G401 (cell line): ENCODE results near the gene TEKT2. TPM values are rescaled to one million over a fixed set of nuclear protein-coding genes. Genes with fewer than 3 reads are reported as not detected.

Experiments used
- DNase-seq: peaks from one replicate; pipeline ENCODE4 v3.0.0-alpha.2; 2015; ENCODE audit warnings: low spot score
- in situ Hi-C: cut with HindIII; loops from 2 replicates; pipeline ENCODE4 v1.10.0; 2016; ENCODE audit warnings: low sequenced_read_pairs, mixed read lengths
- total RNA-seq: library from RNA; depleted of rRNA; stranded (reverse); fragments of >200 nt; shearing (Covaris generic); gene quantifications from 2 replicates; pipeline ENCODE4 v1.2.3, GENCODE V29; 2014

The TEKT2 gene
- total RNA-seq, 1 experiment from 2014 or later: not detected

DNA sequence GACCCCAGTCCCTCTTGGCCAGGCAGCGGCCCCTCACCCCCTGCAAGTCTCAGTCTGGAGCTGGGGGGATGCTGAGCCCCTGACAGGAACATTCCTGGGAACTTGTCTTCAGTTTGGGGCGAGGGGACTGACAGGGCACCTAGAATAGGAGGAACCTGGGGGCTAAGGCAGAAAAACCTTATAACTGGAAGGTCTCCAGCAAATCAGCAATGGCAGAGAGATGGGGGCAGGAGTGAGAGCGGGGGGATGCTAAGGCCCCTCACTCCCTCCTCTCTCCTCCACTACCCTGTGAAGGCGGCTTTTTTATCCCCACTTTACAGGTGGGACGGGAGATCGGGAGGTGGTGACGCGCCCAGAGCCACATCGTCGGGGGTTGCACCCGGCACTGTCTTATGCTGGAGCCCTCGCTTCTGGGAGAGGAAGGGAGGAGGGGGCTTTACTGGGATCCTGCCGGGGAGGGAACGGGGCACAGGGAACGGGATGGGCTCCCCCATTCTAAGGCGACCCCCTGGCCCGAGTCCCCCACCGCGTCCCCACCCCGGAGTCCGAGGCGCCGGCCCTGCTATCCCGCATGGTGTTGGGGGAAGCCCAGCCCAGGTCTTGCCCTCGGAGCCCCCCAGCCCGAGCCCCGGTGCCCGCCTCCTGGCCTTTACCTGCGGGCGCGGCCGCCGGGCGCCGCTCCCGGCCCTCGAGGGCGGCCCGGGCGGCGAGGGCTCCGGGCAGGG, 40.7 kb downstream of the TEKT2 start:
- DNase-seq: no peak
- in situ Hi-C loops: no loop called here

DNA sequence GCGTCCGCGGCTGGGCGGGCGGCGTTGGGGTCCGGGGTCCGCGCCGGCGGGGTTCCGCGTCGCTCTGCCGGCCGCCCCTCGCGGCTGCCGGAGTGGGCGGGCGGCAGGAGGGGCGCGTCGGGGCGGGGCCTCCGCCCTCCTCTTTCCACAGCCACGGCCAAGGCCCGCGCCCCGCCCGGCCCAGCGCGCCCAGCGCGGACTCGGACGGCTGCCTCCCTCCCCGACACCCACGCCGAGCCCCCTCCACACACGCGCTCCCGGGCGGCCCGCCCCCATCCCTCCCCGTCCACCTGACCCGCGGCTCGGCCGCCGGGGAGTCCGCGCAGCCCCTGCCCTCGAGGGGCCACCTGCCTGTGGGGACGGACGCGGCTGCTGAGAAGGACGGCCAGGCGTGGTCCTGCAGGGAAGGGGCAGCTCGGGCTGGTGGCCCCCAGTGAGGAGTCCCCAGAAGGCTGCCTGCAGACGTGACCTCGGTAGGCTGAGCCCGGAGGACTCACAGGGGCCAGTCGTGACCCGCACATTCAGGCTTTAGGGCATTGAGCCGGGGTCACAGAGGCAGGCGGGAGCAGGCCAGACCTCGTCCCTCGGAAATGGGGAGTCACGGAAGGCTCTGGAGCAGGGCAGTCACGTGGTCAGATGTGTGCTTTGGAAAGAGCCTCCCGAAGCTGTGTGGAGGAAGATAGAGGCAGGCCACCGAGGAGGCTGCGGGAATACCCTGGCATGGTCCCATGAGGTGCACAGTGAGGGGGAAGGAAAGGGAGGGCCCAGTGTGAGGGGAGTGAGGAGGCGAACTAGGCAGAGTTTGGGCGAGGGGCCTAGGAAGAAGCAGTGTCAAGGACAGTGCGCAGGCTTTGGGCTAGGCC, 41.5 kb downstream of the TEKT2 start, which contains the start of gene COL8A2:
TSS of gene COL8A2 (minus strand) at position 94 of the 863 bp plus-strand sequence. CDS start 24,980 bp downstream, outside the sequence.
- no peak for DNase-seq
- in situ Hi-C loops: no loop called here

DNA sequence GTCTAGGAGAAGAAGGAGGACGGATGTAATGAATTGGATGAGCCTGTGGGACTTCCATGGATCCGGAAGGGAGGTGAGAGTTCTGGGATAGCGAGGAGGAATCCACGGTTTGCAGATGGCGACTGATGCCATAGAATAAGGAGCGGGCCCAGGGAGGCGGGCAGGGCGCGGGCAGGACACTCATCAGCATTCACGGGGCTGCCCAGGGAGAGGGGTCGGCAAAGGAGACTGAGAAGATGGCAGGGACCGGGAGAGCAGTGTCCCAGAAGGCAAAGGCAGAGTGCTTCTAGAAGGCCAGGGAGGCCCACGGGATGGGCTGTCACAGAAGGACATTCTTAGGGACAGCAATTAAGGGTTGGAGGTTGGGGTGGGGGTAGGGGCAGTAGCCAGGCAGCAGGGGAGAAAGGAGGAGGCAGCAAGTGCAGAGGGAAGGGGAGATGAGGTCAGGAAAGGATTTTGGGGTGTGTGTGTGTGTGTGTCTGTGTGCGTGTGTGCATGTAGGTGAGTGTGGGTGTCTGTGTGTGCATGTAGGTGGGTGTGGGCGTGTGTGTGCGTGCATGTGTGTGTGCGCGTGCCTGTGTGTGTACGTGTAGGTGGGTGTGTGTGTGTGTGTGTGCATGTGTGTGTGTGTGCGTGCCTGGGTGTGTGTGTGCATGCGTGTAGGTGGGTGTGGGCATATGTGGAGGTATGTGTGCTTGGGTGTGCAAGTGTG, 42.3 kb downstream of the TEKT2 start:
- in situ Hi-C loops: no loop called here

DNA sequence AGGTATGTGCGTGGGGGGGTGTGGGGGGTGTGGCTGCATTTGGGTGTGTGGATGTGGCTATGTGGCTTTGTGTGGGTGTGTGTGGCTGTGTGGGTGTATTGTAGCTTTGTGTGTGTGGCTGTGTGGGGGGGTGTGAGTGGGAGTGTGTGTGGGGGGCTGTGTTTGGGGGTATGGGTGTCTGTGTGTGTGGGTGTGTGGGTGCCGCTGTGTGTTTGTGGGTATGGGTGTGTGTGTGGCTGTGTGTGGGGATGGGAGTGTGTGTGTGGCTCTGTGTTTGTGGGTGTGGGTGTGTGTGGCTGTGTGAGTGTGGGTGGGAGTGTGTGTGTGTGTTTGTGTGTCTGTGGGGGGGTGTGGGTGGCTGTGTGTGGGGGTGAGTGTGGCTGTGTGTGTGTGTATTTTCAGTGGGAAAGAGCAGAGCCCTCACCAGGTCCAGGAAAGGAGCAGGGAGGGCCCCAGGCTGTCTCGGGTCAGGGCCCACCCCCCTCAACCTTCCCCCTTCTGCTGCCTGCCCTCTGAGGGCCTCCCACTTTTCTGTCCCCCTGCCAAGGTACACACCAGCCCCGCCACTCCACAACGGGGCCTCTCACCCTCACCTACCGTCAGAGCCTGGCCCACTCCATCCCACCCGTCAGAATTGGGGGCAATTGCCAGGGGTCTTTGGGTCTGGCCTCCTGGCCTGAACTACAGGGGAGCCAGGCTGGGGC, 43.1 kb downstream of the TEKT2 start:
- in situ Hi-C loops: no loop called here
- no peak for DNase-seq

More for the DNA sequence above, 42.3 kb downstream of the TEKT2 start:
- DNase-seq: no peak

DNA sequence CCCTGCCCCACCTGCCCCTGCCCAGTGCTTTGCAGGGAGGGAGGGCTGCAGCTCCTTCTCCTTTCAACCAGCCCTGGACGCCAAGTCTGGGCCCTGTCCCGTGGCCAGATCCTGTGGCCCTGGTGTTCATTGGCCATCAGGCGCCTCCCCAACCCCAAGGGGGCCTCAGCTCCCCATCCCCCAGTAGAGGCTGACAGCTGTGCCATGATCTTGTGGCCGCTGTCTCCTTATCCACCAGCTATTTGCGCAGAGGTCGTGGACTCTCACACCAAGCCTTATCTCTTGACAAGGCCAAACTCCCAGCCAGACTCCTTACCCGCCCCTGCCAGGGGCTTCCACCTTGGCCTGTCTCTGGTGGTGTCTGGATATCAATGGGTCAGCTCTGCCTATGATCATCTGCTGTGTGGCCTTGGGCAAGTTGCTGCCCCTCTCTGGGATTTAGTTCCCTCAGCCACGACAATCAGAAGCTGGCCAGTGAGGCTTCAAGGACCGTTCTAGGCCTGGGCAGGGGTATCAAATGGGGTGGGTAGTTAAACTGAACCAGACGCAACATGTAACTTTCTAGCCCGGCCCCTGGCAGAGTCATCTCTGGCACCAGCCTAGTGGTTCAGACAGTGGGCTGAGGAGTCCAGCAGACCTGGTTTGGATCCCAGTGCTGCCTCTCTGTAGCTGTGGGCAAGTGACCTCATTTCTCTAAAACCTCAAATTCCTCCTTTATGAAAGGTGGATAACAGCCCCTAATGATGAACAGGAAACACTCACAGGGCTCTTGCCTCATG, 44.4 kb downstream of the TEKT2 start:
- in situ Hi-C loops: no loop called here
- no peak for DNase-seq

DNA sequence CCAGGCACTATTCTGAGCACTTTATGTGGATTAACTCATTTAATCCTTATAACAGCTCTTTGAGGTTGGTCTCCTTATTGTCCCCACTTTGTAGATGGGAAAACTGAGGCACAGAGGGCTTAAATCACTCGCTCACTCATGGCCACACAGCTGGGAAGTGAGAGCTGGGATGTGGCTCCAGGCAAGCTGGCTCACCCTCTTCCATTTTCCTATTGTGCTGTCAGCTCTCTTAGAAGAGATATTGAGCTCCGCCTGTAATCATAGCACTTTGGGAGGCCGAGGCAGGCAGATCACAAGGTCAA, 45.0 kb downstream of the TEKT2 start:
- in situ Hi-C loops: no loop called here
- no peak for DNase-seq

DNA sequence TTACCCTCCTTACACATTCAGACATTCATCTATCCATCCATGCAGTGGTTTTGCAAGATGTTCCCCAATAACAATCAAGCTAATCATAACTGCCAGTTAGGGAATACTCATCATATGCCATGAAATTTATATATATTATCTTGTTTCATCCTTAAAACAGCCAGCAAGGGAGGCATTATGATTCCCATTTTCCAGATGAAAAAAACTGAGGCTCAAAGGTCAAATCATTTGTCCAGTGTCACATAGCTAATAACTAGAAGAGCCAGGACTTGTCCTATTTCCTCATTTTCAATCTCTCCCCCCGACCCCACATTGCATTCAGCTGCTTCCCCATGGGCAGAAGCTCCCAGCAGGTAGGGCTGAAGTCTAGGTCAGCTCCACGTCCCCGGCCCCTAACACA, 48.1 kb downstream of the TEKT2 start:
- in situ Hi-C loops: no loop called here
- DNase-seq: no peak

DNA sequence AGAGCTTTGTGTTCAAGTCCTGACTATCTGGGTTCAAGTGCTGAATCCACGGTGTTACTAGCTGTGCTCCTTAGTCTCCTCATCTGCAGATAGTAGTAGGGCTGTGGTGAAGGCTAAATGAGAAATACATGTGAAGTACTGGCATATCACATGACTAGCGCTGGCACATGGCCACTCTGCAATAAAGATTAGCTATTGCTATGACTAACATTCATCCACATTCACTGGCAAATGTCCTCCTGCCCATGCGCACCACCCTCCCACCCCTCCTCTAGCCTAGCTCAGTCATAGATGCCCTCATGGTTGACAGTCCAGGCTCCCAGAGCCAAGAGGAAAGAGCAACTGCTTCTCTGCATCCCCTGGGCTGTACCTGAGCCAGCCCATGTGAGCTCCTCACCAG, 49.6 kb downstream of the TEKT2 start:
- DNase-seq: no peak
- in situ Hi-C loops: no loop called here

DNA sequence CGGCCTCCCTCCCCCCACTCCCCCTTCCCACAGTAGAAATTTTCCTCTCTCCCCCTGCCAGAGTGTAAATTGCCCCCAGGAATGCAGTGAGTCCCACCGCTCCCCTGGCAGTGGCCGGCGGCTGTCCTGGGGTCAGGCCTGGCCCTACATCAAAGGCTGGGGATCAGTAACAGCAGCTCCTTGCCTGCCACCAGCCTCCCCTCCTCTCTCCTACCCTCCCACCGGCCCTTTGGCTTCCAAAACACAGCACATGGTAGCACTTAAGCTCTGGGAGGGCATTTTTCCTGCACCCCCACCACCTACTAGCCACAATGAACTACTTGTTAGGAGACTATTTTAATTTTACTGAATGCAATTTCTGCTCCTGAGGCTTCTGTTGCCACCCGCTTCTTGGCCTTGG, 50.1 kb downstream of the TEKT2 start:
- in situ Hi-C loops: no loop called here
- no peak for DNase-seq

DNA sequence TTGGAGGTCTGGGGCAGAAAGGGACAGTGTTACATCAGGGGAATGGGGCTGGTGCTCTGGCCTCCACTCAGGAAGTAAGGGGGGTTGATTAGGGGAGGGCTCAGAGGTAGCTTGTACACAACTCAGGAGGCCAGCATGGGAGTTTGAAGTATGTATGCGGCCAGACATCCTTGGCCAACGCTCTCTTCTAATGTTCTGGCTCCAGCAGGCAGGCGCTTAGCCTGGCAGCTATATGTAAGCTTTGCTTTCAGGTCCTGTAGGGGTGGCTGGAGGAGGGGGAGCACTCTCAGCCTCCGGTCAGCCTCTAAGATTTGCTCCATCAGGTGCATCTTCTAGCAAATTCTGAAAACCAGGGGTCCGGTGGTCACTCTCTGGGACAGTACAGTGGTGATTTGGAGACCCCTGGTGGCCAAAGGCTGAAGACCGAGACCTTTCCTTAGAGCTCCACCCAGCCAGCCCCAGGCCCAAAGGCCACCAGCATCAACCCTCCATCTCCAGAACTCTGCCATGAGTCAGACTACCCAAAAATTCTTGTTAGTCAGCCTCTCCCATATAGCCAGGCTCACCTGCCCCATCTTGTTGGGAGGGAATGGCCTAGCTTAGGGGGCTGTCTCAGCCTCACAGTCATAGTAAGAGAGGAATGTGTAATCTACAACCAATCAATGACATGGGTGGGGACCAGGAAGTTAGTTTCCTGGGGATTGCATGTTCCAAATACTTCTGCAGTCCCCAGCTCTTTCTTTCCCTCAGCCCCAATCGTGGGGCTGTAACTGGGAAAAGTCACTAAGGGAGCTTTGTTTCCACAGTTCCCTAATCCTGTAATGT, 50.8 kb downstream of the TEKT2 start:
- in situ Hi-C loops: no loop called here
- DNase-seq: peak; percentile 47

DNA sequence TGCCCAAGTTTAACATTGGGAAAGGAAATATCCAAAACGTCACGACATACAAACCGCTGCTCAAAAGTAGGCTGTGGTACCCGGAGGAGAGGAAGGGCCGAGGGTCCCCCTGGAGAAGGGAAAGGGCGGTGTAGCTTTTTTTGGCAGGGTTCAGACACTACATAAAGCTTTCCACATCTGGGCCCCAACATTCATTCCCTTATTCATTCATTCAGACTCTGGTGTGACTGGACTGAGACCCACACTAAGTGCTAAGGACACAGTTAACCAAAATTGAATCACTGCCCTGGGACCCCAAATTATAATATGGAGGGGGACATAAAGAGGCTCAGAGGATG, 51.4 kb downstream of the TEKT2 start:
- in situ Hi-C loops: no loop called here
- no peak for DNase-seq

DNA sequence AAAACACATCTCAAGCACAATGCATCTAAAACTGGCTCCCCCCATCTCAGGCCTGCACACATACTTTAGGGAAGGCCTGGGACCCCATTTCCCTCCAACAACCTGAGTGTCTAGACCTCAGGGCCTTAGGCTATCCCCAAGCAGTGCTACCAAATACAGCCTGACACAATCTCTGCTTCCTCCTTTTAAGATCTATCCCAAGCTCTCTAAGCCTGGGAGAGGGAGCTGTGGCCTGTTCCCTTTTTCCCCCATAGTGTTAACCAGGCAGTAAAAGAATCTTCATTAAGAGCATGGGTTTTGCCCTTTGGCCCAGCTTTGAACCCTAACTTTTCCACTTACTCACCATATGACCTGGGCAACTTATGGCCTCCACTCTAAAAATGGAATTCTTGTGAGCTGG, 51.9 kb downstream of the TEKT2 start:
- DNase-seq: no peak
- in situ Hi-C loops: no loop called here

DNA sequence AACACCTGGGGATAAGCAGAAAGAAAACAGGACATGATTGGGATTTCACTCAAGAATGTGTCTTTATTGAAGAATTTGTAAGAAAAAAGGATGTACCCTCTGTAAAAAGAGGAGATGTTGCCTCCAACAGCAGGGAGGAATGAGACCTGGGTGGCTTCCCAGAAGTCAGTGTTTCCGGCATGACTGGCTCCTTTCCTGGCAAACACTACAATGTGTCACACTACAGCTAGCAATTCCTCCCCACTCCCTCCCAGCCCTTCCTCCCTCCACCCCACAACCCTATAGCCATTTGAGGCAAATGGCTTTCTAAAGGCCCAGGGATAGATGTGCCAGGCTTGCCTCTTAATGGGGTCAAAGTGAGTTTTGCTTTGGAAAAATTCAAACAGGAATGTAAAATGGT, 52.6 kb downstream of the TEKT2 start:
- peak; percentile 79 for DNase-seq
- in situ Hi-C loops: no loop called here

DNA sequence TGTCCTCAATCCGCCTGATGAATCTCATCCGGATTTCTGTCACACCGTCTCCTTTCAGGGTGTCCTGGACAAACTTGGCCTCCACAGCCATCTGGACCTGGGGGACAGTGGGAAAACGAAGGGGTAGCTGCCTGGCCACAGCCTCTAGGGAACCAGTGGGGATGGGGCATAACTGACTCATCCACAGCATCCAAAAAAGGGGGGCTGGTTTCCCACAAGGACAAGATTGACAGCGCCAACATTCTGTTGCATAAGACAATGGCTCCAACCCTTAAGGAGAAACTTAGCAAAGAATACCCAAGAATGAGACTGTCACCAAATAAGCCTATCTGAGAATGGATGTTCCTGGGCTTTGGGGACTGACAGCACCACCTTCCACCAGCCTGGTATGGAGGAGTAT, 53.3 kb downstream of the TEKT2 start:
- in situ Hi-C loops: no loop called here
- no peak for DNase-seq

DNA sequence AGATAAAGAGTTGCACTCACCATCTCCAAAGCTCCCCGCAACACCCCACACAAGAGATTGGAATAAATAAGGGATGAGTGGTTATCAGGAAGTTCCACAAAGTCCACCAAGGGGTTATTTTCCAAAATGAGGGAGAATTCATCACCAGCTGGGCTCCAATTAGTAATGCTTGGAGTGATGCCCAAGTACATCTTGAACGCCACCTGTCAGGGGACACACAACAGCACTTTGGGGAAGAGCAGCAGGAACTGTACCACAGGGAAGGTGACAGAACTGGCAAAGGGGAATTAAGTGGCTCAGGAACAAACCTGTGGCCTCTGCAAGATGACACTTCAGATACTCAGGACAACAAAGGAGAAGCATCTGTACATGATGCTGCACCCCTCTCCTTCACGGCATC, 53.9 kb downstream of the TEKT2 start:
- DNase-seq: peak; percentile 86
- in situ Hi-C loops: no loop called here
